ENCODE results near the gene IER3IP1.

GRCh38 chr18:47168509-47168908 is 7.7 kb downstream of the IER3IP1 start:
- TF ChIP-seq CTCF (IDR thresholded peaks at IDR 0.05), result no peak
- TF ChIP-seq POLR2AphosphoS5 (IDR thresholded peaks at IDR 0.05; ENCODE audit: insufficient read depth in 1 of 2, low read depth in 1 of 2), result no peak
